K562 (cell line): ENCODE results near the gene CNKSR2. TPM values are rescaled to one million over a fixed set of nuclear protein-coding genes. Genes with fewer than 3 reads are reported as not detected.

Experiments
- ATAC-seq: fragments of 200-7000 bp; cut with Tn5 transposase; 3 replicates; pipeline ENCODE4 v1.9.1; 2020; ENCODE audit warnings: moderate library complexity
- BruUV-seq: library from RNA; stranded (reverse); fragments of 400-500 nt; replicated peaks from 2 replicates; lab custom pipeline; 2021; lab: Mats Ljungman, UMichigan
- CTCF ChIA-PET: fragments of 300-600 bp; formaldehyde crosslinking; extraction: SDS; loops from one replicate; lab custom pipeline; 2021; ENCODE audit warnings: low intra/inter-chr PET ratio; lab: Yijun Ruan, JAX
- POLR2A ChIA-PET: fragments of 300-600, 350-650 bp; sonication (Branson Sonifier 250); formaldehyde crosslinking; extraction: SDS; loops from one replicate; lab custom pipeline; 2021; ENCODE audit warnings: antibody characterized with exemption, inconsistent platforms; lab: Yijun Ruan, JAX
- DNase-seq, 4 experiments: peaks; one replicate each; pipeline versions ENCODE4 v3.0.0 to v3.0.0-alpha.2; 2011 to 2018; ENCODE audit warnings: low spot score in 3 of 4, mixed read lengths in 3 of 4; ENCODE audit errors: extremely low read depth in 1 of 4
- FAIRE-seq: peaks from 2 replicates; lab custom pipeline; 2011; peaks lifted over from hg19 to GRCh38; lab: Jason Lieb, UNC
- H2AFZ ChIP-seq: 2 replicates; pipeline ENCODE4 v1.6.0; 2011; ENCODE audit warnings: low read depth, low read length, control low read depth, inconsistent platforms
- H3K27ac ChIP-seq: fragments of 200-600 bp; 3 replicates; pipeline ENCODE4 v1.8.0; 2011; ENCODE audit warnings: low read depth, mild to moderate bottlenecking, control low read depth, inconsistent platforms, low read length, moderate library complexity, mixed read lengths; ENCODE audit errors: extremely low read depth
- H3K27me3 ChIP-seq, 2 experiments: fragments of 300-600 bp in 1 of 2; 2 replicates in 1 of 2; 3 replicates in 1 of 2; pipeline versions ENCODE4 v1.6.0 to v1.8.0; 2011; ENCODE audit warnings: inconsistent platforms in 2 of 2, low read length in 2 of 2, mild to moderate bottlenecking in 1 of 2, mixed read lengths in 1 of 2, moderate library complexity in 1 of 2; ENCODE audit not compliant: control insufficient read depth in 2 of 2, insufficient read depth in 2 of 2
- H3K36me3 ChIP-seq: fragments of 300-600 bp; 3 replicates; pipeline ENCODE4 v1.8.0; 2011; ENCODE audit warnings: mild to moderate bottlenecking, low read length, inconsistent platforms; ENCODE audit not compliant: control insufficient read depth, insufficient read depth
- H3K4me1 ChIP-seq, 2 experiments: fragments of 200-600 bp in 1 of 2; replicated peaks in 1 of 2; 2 replicates in 1 of 2; 3 replicates in 1 of 2; pipeline versions ENCODE4 v1.5.1 to v1.8.0; 2011; ENCODE audit warnings: inconsistent platforms in 2 of 2, low read length in 2 of 2, mild to moderate bottlenecking in 1 of 2, mixed read lengths in 1 of 2, moderate library complexity in 1 of 2; ENCODE audit not compliant: control insufficient read depth in 2 of 2, insufficient read depth in 2 of 2
- H3K4me2 ChIP-seq: 2 replicates; pipeline ENCODE4 v1.6.1; 2011; ENCODE audit warnings: low read length, control low read depth, inconsistent platforms, mixed read lengths; ENCODE audit not compliant: insufficient read depth
- H3K4me3 ChIP-seq: fragments of 200-600 bp; sonication (generic), shearing (Covaris generic); 2 replicates; pipeline ENCODE4 v1.5.1; 2016; ENCODE audit warnings: control low read depth, inconsistent platforms
- H3K79me2 ChIP-seq: fragments of 200-600 bp; 3 replicates; pipeline ENCODE4 v1.8.0; 2011; ENCODE audit warnings: low read length, inconsistent platforms; ENCODE audit not compliant: control insufficient read depth, insufficient read depth
- H3K9ac ChIP-seq, 2 experiments: 2 replicates each; pipeline versions ENCODE4 v1.6.0 to v1.6.1; 2011; ENCODE audit warnings: low read depth in 2 of 2, low read length in 2 of 2, control low read depth in 1 of 2, inconsistent platforms in 1 of 2, mild to moderate bottlenecking in 1 of 2, mixed read lengths in 1 of 2; ENCODE audit not compliant: insufficient read depth in 1 of 2
- H3K9me1 ChIP-seq: one replicate; pipeline ENCODE4 v1.6.0; 2011; ENCODE audit warnings: inconsistent platforms, mild to moderate bottlenecking, low read length, moderate library complexity; ENCODE audit not compliant: control insufficient read depth, insufficient read depth
- H3K9me3 ChIP-seq: replicated peaks from 2 replicates; pipeline ENCODE4 v1.5.1; 2011; ENCODE audit warnings: low read depth, low read length, inconsistent platforms; ENCODE audit not compliant: control insufficient read depth, insufficient read depth
- H4K20me1 ChIP-seq: replicated peaks from 2 replicates; pipeline ENCODE4 v1.6.1; 2011; ENCODE audit warnings: low read length, inconsistent platforms, mixed read lengths; ENCODE audit not compliant: control insufficient read depth, insufficient read depth
- ARID4B ChIP-seq: sonication (generic); formaldehyde crosslinking; IDR thresholded peaks from 2 replicates; pipeline ENCODE4 v1.8.0; 2022; ENCODE audit warnings: mild to moderate bottlenecking, missing genetic modification reagents
- BACH1 ChIP-seq: fragments of 200-800 bp; sonication (Bioruptor generic); IDR thresholded peaks from 2 replicates; pipeline ENCODE4 v1.6.1; 2016; ENCODE audit warnings: missing genetic modification characterization, missing compliant biosample characterization
- EGR1 ChIP-seq: fragments of 450-650 bp; conservative IDR thresholded peaks from 2 replicates; pipeline ENCODE4 v1.6.1; 2017; ENCODE audit warnings: mild to moderate bottlenecking
- WGBS: fragments of 100-300 bp; shearing (Covaris generic); methylation state at CpG from one replicate; pipeline ENCODE4 v1.1.6; 2016; ENCODE audit warnings: low coverage, mixed read lengths; ENCODE audit not compliant: insufficient coverage; ENCODE audit errors: missing lambda C conversion rate; 5-methylcytosine and 5-hydroxymethylcytosine counted together
- in situ Hi-C: fragments of 300-500 bp; cut with MboI; formaldehyde crosslinking; loops from 4 replicates; pipeline ENCODE4 v1.15.0; 2018; ENCODE audit warnings: inconsistent platforms, mixed read lengths
- intact Hi-C: fragments of 100-400 bp; cut with micrococcal nuclease; formaldehyde crosslinking; loops from 2 replicates; pipeline ENCODE4 v1.14.2; 2022
- polyA plus RNA-seq, 8 experiments: library from polyadenylated mRNA; depleted of rRNA in 4 of 8; stranded (reverse) in 5 of 8; unstranded in 3 of 8; fragments of >200 nt; fragmentation: Nextera tagmentation in 2 of 8; fragmentation: Illumina TruSeq in 1 of 8; extraction: Ambion mirVana in 2 of 8; extraction: Trizol in 1 of 8; gene quantifications; 2 replicates each; pipeline versions ENCODE4 v1.2.1 to v1.2.3, GENCODE V29; 2011 to 2014; ENCODE audit warnings: inconsistent platforms in 1 of 8, missing spikeins in 1 of 8
- total RNA-seq, 7 experiments: library from RNA; depleted of rRNA in 6 of 7; stranded (reverse); fragments of >200 nt in 6 of 7; fragmentation: Illumina TruSeq in 2 of 7; extraction: Trizol in 2 of 7; gene quantifications; 2 replicates each; pipeline versions ENCODE4 v1.2.1 to v1.2.3, GENCODE V29; 2011 to 2021; ENCODE audit warnings: low replicate concordance in 1 of 7

The CNKSR2 gene
- total and polyA plus RNA-seq, 9 of the 15 experiments (the other 6 are each of a cell fraction or from before 2014, with no cell fraction given): not detected

- no peaks in the 10 kb centered on the region for H3K36me3 ChIP-seq
- H3K79me2 ChIP-seq: no peaks in the 10 kb centered on the region
- H3K4me1 ChIP-seq: no peaks in the 10 kb centered on the region
- no peak overlapping the region for H3K4me2 ChIP-seq
- no peak overlapping the region for H2AFZ ChIP-seq
- no peak for FAIRE-seq
- no peaks in the 10 kb centered on the region for H3K27me3 ChIP-seq
- no peaks in the 10 kb centered on the region for H3K9me1 ChIP-seq
- CTCF ChIA-PET: no interaction called here
- no peak for ATAC-seq
- no peaks in the 10 kb centered on the region for H4K20me1 ChIP-seq
- in situ Hi-C loops (no loop called here), intact Hi-C loops (no loop called here)
- no peaks in the 10 kb centered on the region for H3K9me3 ChIP-seq
- BruUV-seq: no TSS peak
- no peak overlapping the region for H3K9ac ChIP-seq
- TF ChIP-seq EGR1: no peak
- TF ChIP-seq BACH1: no peak
- TF ChIP-seq ARID4B (CRISPR knock-in tag): no peak
- DNase-seq: no peak
- no peak overlapping the region for H3K4me3 ChIP-seq
- POLR2A ChIA-PET: no interaction called here
- no peak overlapping the region for H3K27ac ChIP-seq
- WGBS: 0% methylated on average over 4 of the region's 4 CpGs
Measured at GRCh38 chrX:21666252-21666651, 292.0 kb downstream of the CNKSR2 start.
